Activated T-helper 2 cell treated with anti-CD3 and anti-CD28 coated beads, Interferon-gamma antibody, Interleukin-2, Interleukin-4, amounts not matched to agents 10 μg/mL and 5 μg/mL and 100 μg/mL, durations not matched to agents 14 hours and 24 hours and 36 hours (primary cell): ENCODE measurements around the gene FBXL14. TPM values are rescaled to one million over a fixed set of nuclear protein-coding genes. Genes with fewer than 3 reads are reported as not detected.
"Not testable (repeated sequence)": the region's sequence is repeated elsewhere in the genome, so short reads cannot be mapped to it uniquely, and the experiment has no call there.

Source experiments
- DNase-seq: peaks from one replicate; pipeline ENCODE4 v3.0.0; 2021; ENCODE audit warnings: low spot score
- H3K27ac Mint-ChIP-seq: one replicate; pipeline ENCODE4 v1.8.0; 2021; ENCODE audit warnings: mixed read lengths
- H3K27me3 Mint-ChIP-seq: one replicate; pipeline ENCODE4 v1.8.0; 2021; ENCODE audit warnings: low read depth, mixed read lengths
- H3K36me3 Mint-ChIP-seq: one replicate; pipeline ENCODE4 v1.8.0; 2021; ENCODE audit warnings: low read depth, mixed read lengths
- H3K4me1 Mint-ChIP-seq: one replicate; pipeline ENCODE4 v1.8.0; 2021; ENCODE audit warnings: low read depth, mixed read lengths
- H3K4me3 Mint-ChIP-seq: one replicate; pipeline ENCODE4 v1.8.0; 2021; ENCODE audit warnings: low read depth, mild to moderate bottlenecking, moderate library complexity, mixed read lengths
- H3K9me3 Mint-ChIP-seq: one replicate; pipeline ENCODE4 v1.8.0; 2021; ENCODE audit warnings: mixed read lengths
- intact Hi-C: fragments of 100-400 bp; cut with micrococcal nuclease; formaldehyde crosslinking; loops from one replicate; pipeline ENCODE4 v1.15.1; 2023
- total RNA-seq: library from RNA; stranded (reverse); gene quantifications from 2 replicates; pipeline ENCODE4 v1.2.3, GENCODE V29; 2022

Gene FBXL14
- total RNA-seq, 1 donor from 2014 or later: 20.6 TPM

- Mint-ChIP-seq H3K36me3 (no peaks in the 10 kb centered on the region), H3K4me3 (no peak overlapping the region), H3K27ac (no peak overlapping the region), H3K9me3 (no peaks in the 10 kb centered on the region), H3K4me1 (peaks cover 23% of the 10 kb centered on the region), H3K27me3 (peaks cover 4% of the 10 kb centered on the region)
- intact Hi-C loops: no loop called here
- no peak for DNase-seq
Measured at GRCh38 chr12:1614360-1614759, 20.0 kb upstream of the FBXL14 start.

GRCh38 chr12:1613860-1614259 lies 19.5 kb upstream of the FBXL14 start:
- Mint-ChIP-seq H3K4me3 (no peak overlapping the region), H3K4me1 (peaks cover 19% of the 10 kb centered on the region), H3K27me3 (peaks cover 5% of the 10 kb centered on the region), H3K9me3 (no peaks in the 10 kb centered on the region), H3K36me3 (no peaks in the 10 kb centered on the region), H3K27ac (no peak overlapping the region)
- DNase-seq: no peak
- intact Hi-C loops: no loop called here

- Mint-ChIP-seq H3K4me3 (no peak overlapping the region), H3K27ac (no peak overlapping the region), H3K9me3 (no peaks in the 10 kb centered on the region), H3K36me3 (no peaks in the 10 kb centered on the region), H3K4me1 (peaks cover 14% of the 10 kb centered on the region), H3K27me3 (peaks cover 9% of the 10 kb centered on the region)
- no peak for DNase-seq
- intact Hi-C loops: no loop called here
Measured at GRCh38 chr12:1611803-1612572, 17.6 kb upstream of the FBXL14 start.

GRCh38 chr12:1610072-1610643 lies 15.8 kb upstream of the FBXL14 start:
- intact Hi-C loops: no loop called here
- Mint-ChIP-seq H3K9me3 (no peaks in the 10 kb centered on the region), H3K4me3 (no peak overlapping the region), H3K4me1 (peaks cover 11% of the 10 kb centered on the region), H3K27ac (no peak overlapping the region), H3K36me3 (no peaks in the 10 kb centered on the region), H3K27me3 (peaks cover 9% of the 10 kb centered on the region)
- DNase-seq: no peak

GRCh38 chr12:1608713-1609119 lies 14.3 kb upstream of the FBXL14 start:
- intact Hi-C loops: loop anchor here (10.0 kb wide), 1 partner anchor 86 kb away; the partner anchor contains the start of gene ADIPOR2
- DNase-seq: no peak
- no peaks in the 10 kb centered on the region for H3K36me3 Mint-ChIP-seq
- peaks cover 14% of the 10 kb centered on the region for H3K4me1 Mint-ChIP-seq
- H3K9me3 Mint-ChIP-seq: no peaks in the 10 kb centered on the region
- no peak overlapping the region for H3K27ac Mint-ChIP-seq
- no peak overlapping the region for H3K4me3 Mint-ChIP-seq
- peaks cover 9% of the 10 kb centered on the region for H3K27me3 Mint-ChIP-seq

GRCh38 chr12:1607940-1608712 lies 13.7 kb upstream of the FBXL14 start:
- Mint-ChIP-seq H3K27ac (no peak overlapping the region), H3K4me1 (peaks cover 17% of the 10 kb centered on the region), H3K4me3 (no peak overlapping the region), H3K27me3 (peaks cover 9% of the 10 kb centered on the region), H3K36me3 (no peaks in the 10 kb centered on the region), H3K9me3 (no peaks in the 10 kb centered on the region)
- intact Hi-C loops: loop anchor here (10.0 kb wide), 1 partner anchor 87 kb away; the partner anchor contains the start of gene ADIPOR2
- no peak for DNase-seq

GRCh38 chr12:1606021-1606622 lies 11.7 kb upstream of the FBXL14 start:
- peaks cover 7% of the 10 kb centered on the region for H3K27me3 Mint-ChIP-seq
- H3K9me3 Mint-ChIP-seq: no peaks in the 10 kb centered on the region
- peaks cover 29% of the 10 kb centered on the region for H3K4me1 Mint-ChIP-seq
- no peaks in the 10 kb centered on the region for H3K36me3 Mint-ChIP-seq
- DNase-seq: no peak
- intact Hi-C loops: loop anchor here (10.0 kb wide), 1 partner anchor 89 kb away; the partner anchor contains the start of gene ADIPOR2
- no peak overlapping the region for H3K27ac Mint-ChIP-seq
- H3K4me3 Mint-ChIP-seq: no peak overlapping the region

GRCh38 chr12:1605129-1606020 lies 11.0 kb upstream of the FBXL14 start:
- no peaks in the 10 kb centered on the region for H3K9me3 Mint-ChIP-seq
- H3K4me3 Mint-ChIP-seq: peak overlapping the region; percentile 71
- H3K4me1 Mint-ChIP-seq: peaks cover 32% of the 10 kb centered on the region
- peak overlapping the region; percentile 15 for H3K27ac Mint-ChIP-seq
- H3K27me3 Mint-ChIP-seq: peaks cover 5% of the 10 kb centered on the region
- peak; percentile 48 for DNase-seq
- H3K36me3 Mint-ChIP-seq: no peaks in the 10 kb centered on the region
- intact Hi-C loops: loop anchor here (1.0 to 10.0 kb wide), 2 partner anchors 10 to 89 kb away; partner anchors contain the start of gene ADIPOR2

- H3K9me3 Mint-ChIP-seq: no peaks in the 10 kb centered on the region
- H3K4me3 Mint-ChIP-seq: no peak overlapping the region
- no peaks in the 10 kb centered on the region for H3K36me3 Mint-ChIP-seq
- no peak overlapping the region for H3K27ac Mint-ChIP-seq
- no peak for DNase-seq
- peaks cover 5% of the 10 kb centered on the region for H3K27me3 Mint-ChIP-seq
- peaks cover 32% of the 10 kb centered on the region for H3K4me1 Mint-ChIP-seq
- intact Hi-C loops: loop anchor here (10.0 kb wide), 1 partner anchor 90 kb away; the partner anchor contains the start of gene ADIPOR2
Measured at GRCh38 chr12:1604464-1604863, 10.1 kb upstream of the FBXL14 start.

GRCh38 chr12:1603269-1603993 lies 9.1 kb upstream of the FBXL14 start:
- H3K27ac Mint-ChIP-seq: peak overlapping the region; percentile 36
- intact Hi-C loops: loop anchor here (10.0 kb wide), 1 partner anchor 91 kb away; the partner anchor contains the start of gene ADIPOR2

GRCh38 chr12:1602706-1603105 lies 8.3 kb upstream of the FBXL14 start:
- H3K27ac Mint-ChIP-seq: peak overlapping the region; percentile 36
- not testable (repeated sequence) for H3K27me3 Mint-ChIP-seq, H3K36me3 Mint-ChIP-seq, H3K9me3 Mint-ChIP-seq, DNase-seq
- peaks cover 29% of the 10 kb centered on the region for H3K4me1 Mint-ChIP-seq
- peak overlapping the region; percentile 20 for H3K4me3 Mint-ChIP-seq
- intact Hi-C loops: loop anchor here (10.0 kb wide), 1 partner anchor 92 kb away; the partner anchor contains the start of gene ADIPOR2

More at GRCh38 chr12:1603269-1603993, 9.1 kb upstream of the FBXL14 start:
- DNase-seq: no peak
- peaks cover under 1% of the 10 kb centered on the region for H3K27me3 Mint-ChIP-seq
- H3K4me1 Mint-ChIP-seq: peaks cover 32% of the 10 kb centered on the region
- peak overlapping the region; percentile 28 for H3K4me3 Mint-ChIP-seq
- no peaks in the 10 kb centered on the region for H3K9me3 Mint-ChIP-seq
- H3K36me3 Mint-ChIP-seq: no peaks in the 10 kb centered on the region
